H1 (cell line): ENCODE results near the gene OPRD1.

Experiments used
- CBX5 ChIP-seq: fragments of 300-800, 300-1000 bp; sonication (generic); IDR thresholded peaks from 2 replicates; pipeline ENCODE4 v1.7.1; 2016; ENCODE audit warnings: antibody characterized with exemption, low read length, low read depth
- EP300 ChIP-seq, 2 experiments: IDR thresholded peaks; 1 replicate in 1 of 2; 2 replicates in 1 of 2; pipeline ENCODE4 v1.6.1; 2011 to 2012; ENCODE audit warnings: low read depth in 2 of 2, low read length in 2 of 2, mild to moderate bottlenecking in 2 of 2, borderline replicate concordance in 1 of 2, inconsistent platforms in 1 of 2, moderate library complexity in 1 of 2
- EZH2 ChIP-seq: fragments of 200-600 bp; sonication (generic); IDR thresholded peaks from 2 replicates; pipeline ENCODE4 v1.7.1; 2012; ENCODE audit warnings: low read depth, mild to moderate bottlenecking, moderate library complexity, low read length, inconsistent platforms; ENCODE audit not compliant: severe bottlenecking
- PHF8 ChIP-seq: fragments of 200-600 bp; sonication (generic); conservative IDR thresholded peaks from 2 replicates; pipeline ENCODE4 v1.7.1; 2012; ENCODE audit warnings: low read depth, mild to moderate bottlenecking, inconsistent platforms, low read length, moderate library complexity
- POLR2A ChIP-seq, 2 experiments: IDR thresholded peaks; 1 replicate in 1 of 2; 2 replicates in 1 of 2; pipeline ENCODE4 v1.6.1; 2011; ENCODE audit warnings: low read depth in 2 of 2, low read length in 2 of 2, mild to moderate bottlenecking in 2 of 2; ENCODE audit errors: control extremely low read depth in 1 of 2
- TEAD4 ChIP-seq: IDR thresholded peaks from 2 replicates; pipeline ENCODE4 v1.6.1; 2012; ENCODE audit warnings: low read depth, low read length, inconsistent platforms, mixed read lengths
- TF ChIP-seq, protein P1 (sequence below), 3 experiments: IDR thresholded peaks; 1 replicate in 2 of 3; 2 replicates in 1 of 3; pipeline versions ENCODE4 v1.5.1 to v1.6.1; 2011; ENCODE audit warnings: low read length in 3 of 3, mild to moderate bottlenecking in 3 of 3, inconsistent platforms in 2 of 3, low read depth in 1 of 3, moderate library complexity in 1 of 3; ENCODE audit not compliant: insufficient read depth in 1 of 3; ENCODE audit errors: control extremely low read depth in 1 of 3

- TF ChIP-seq, protein P1, sequence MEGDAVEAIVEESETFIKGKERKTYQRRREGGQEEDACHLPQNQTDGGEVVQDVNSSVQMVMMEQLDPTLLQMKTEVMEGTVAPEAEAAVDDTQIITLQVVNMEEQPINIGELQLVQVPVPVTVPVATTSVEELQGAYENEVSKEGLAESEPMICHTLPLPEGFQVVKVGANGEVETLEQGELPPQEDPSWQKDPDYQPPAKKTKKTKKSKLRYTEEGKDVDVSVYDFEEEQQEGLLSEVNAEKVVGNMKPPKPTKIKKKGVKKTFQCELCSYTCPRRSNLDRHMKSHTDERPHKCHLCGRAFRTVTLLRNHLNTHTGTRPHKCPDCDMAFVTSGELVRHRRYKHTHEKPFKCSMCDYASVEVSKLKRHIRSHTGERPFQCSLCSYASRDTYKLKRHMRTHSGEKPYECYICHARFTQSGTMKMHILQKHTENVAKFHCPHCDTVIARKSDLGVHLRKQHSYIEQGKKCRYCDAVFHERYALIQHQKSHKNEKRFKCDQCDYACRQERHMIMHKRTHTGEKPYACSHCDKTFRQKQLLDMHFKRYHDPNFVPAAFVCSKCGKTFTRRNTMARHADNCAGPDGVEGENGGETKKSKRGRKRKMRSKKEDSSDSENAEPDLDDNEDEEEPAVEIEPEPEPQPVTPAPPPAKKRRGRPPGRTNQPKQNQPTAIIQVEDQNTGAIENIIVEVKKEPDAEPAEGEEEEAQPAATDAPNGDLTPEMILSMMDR (IDR thresholded peaks at IDR 0.05; ENCODE audit: control extremely low read depth in 1 of 3, insufficient read depth in 1 of 3, low read depth in 1 of 3, low read length in 3 of 3): no peak
- TF ChIP-seq EZH2: no peak
- no peak for TF ChIP-seq POLR2A (IDR thresholded peaks at IDR 0.05; ENCODE audit: control extremely low read depth in 1 of 2, low read depth in 2 of 2, low read length in 2 of 2)
- TF ChIP-seq TEAD4: no peak
- TF ChIP-seq PHF8: no peak
- no peak for TF ChIP-seq EP300 (IDR thresholded peaks at IDR 0.05; ENCODE audit: borderline replicate concordance in 1 of 2, low read depth in 2 of 2, low read length in 2 of 2)
- TF ChIP-seq CBX5: no peak
These were observed 43.5 kb downstream of the OPRD1 start for GRCh38 chr1:28855469-28855951.
